Cardiac muscle cell (in vitro differentiated cells and primary cell): ENCODE data around the gene SYTL2. TPM values are rescaled to one million over a fixed set of nuclear protein-coding genes. Genes with fewer than 3 reads are reported as not detected.

ENCODE experiments used
- DNase-seq, 2 donors: peaks; one replicate each; pipeline versions ENCODE4 v3.0.0 to v3.0.0-alpha.2; 2010 to 2017; ENCODE audit warnings: low read depth in 1 of 2, low spot score in 1 of 2
- H3K27ac ChIP-seq: fragments of 200-600 bp; sonication (generic); 2 replicates; pipeline ENCODE4 v1.5.1; 2016
- H3K27me3 ChIP-seq: fragments of 200-600 bp; sonication (generic); 2 replicates; pipeline ENCODE4 v1.6.0; 2016; ENCODE audit warnings: control low read depth
- H3K36me3 ChIP-seq: fragments of 200-600 bp; sonication (generic); 2 replicates; pipeline ENCODE4 v1.5.1; 2016; ENCODE audit warnings: control low read depth
- H3K4me1 ChIP-seq: fragments of 200-600 bp; sonication (generic); 2 replicates; pipeline ENCODE4 v1.8.1; 2017; ENCODE audit warnings: low read depth, mild to moderate bottlenecking, mixed run types
- H3K4me3 ChIP-seq: fragments of 200-600 bp; sonication (generic); 2 replicates; pipeline ENCODE4 v1.5.1; 2016; ENCODE audit warnings: mild to moderate bottlenecking
- H3K9me3 ChIP-seq: fragments of 200-600 bp; sonication (generic); 2 replicates; pipeline ENCODE4 v1.5.1; 2017; ENCODE audit warnings: low read depth, mild to moderate bottlenecking, control low read depth
- CTCF ChIP-seq: IDR thresholded peaks from 2 replicates; pipeline ENCODE4 v1.5.1; 2012; ENCODE audit warnings: low read depth, mild to moderate bottlenecking, low read length
- polyA plus RNA-seq: library from polyadenylated mRNA; unstranded; fragments of >200 nt; fragmentation: Nextera tagmentation; extraction: Ambion mirVana; gene quantifications from 2 replicates; pipeline ENCODE4 v1.2.1, GENCODE V29; 2016
- total RNA-seq: library from RNA; depleted of rRNA; stranded (reverse); fragments of >200 nt; gene quantifications from 2 replicates; pipeline ENCODE4 v1.2.3, GENCODE V29; 2016

SYTL2 gene
- total and polyA plus RNA-seq, 2 experiments from 2014 or later, result 1.7 to 4.1 TPM

DNA sequence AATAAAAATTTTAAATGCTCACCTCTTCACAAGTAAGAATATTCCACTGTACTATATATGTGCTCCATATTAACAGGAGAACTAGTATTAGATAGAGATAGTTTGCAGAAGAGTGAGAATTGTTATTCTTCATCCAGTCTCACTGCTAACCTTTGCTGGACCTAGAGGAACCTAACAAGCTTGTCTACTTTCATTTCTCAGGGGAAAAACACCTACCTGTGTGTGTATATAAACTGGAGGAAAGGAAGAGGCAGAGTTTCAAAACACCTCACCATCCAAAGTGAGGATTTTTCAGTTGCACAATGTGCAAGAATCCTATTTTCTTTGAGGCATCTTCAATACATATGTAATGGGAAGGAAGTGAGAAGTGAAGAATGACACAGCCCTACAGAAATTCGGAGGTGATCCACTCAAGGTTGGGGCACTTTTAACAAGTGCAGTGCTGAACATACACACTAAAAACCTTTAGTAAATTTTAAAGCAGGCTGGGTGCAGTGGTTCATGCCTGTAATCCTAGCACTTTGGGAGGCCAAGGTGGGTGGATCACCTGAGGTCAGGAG is 52.4 kb downstream of the SYTL2 start:
- Histone ChIP-seq H3K27ac (no peak overlapping the region), H3K9me3 (no peaks in the 10 kb centered on the region), H3K4me1 (peaks cover 7% of the 10 kb centered on the region), H3K36me3 (no peaks in the 10 kb centered on the region), H3K27me3 (no peaks in the 10 kb centered on the region), H3K4me3 (no peak overlapping the region)
- no peak for DNase-seq
- TF ChIP-seq CTCF, result no peak

DNA sequence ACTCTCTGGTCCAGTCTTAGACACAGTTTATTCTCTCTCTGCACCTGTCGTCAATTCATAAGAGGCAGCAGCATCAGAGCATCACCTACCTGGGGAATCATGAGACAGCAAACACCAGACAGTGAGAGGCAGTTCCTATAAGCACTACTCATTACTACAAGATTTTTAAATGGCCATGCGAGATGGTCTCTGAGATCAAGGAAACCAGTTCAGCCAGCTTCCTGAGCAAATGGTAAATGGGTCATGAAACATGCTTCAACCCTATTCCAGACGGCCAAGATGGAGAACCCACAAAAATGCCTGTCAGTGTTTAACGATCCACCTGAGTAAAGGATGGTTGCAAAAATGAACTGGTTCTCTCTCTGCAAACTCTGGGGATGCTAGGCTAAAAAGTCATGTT is 52.9 kb downstream of the SYTL2 start:
- H3K9me3 ChIP-seq, result no peaks in the 10 kb centered on the region
- peaks cover 7% of the 10 kb centered on the region for H3K4me1 ChIP-seq
- no peaks in the 10 kb centered on the region for H3K36me3 ChIP-seq
- DNase-seq, result no peak
- no peak overlapping the region for H3K4me3 ChIP-seq
- TF ChIP-seq CTCF, result no peak
- H3K27me3 ChIP-seq, result no peaks in the 10 kb centered on the region
- no peak overlapping the region for H3K27ac ChIP-seq

GRCh38 chr11:85756401-85757200 is 54.3 kb downstream of the SYTL2 start:
- TF ChIP-seq CTCF, result no peak
- DNase-seq, result peak in 1 of 2 donors; percentile 35
- peaks cover 11% of the 10 kb centered on the region for H3K4me1 ChIP-seq
- H3K9me3 ChIP-seq, result no peaks in the 10 kb centered on the region
- H3K4me3 ChIP-seq, result no peak overlapping the region
- H3K27me3 ChIP-seq, result no peaks in the 10 kb centered on the region
- H3K27ac ChIP-seq, result no peak overlapping the region
- no peaks in the 10 kb centered on the region for H3K36me3 ChIP-seq

- DNase-seq, result no peak
- Histone ChIP-seq H3K4me3 (no peak overlapping the region), H3K27me3 (no peaks in the 10 kb centered on the region), H3K9me3 (no peaks in the 10 kb centered on the region), H3K4me1 (peaks cover 11% of the 10 kb centered on the region), H3K27ac (no peak overlapping the region), H3K36me3 (no peaks in the 10 kb centered on the region)
- TF ChIP-seq CTCF, result no peak
Observed at GRCh38 chr11:85755701-85756100, 55.2 kb downstream of the SYTL2 start.

DNA sequence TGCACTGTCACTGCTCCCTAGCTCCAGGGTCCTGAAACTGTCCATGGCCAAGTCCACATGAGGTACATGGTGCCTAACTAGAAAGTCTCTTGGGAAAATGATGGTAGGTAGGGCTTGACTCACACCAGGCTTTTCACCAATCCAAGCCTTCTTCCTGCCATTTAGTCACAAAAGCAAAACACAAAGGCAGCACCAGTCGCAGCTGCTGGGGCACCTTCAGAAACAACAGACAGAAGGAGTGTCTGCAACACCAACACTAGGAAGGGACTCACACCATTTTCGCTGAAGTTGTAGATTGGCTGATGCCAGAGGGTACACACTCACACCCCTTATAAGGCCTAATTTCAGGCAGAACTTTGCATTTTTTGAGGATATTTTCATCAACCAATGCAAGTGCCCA is 55.7 kb downstream of the SYTL2 start:
- DNase-seq, result no peak
- Histone ChIP-seq H3K36me3 (no peaks in the 10 kb centered on the region), H3K4me3 (no peak overlapping the region), H3K9me3 (no peaks in the 10 kb centered on the region), H3K27ac (no peak overlapping the region), H3K4me1 (peaks cover 11% of the 10 kb centered on the region), H3K27me3 (no peaks in the 10 kb centered on the region)
- no peak for TF ChIP-seq CTCF
